ENCODE data around the gene PODNL1.
A peak's percentile ranks its signal among the peaks of the same experiment; 100 is the strongest.
"Not testable (repeated sequence)": the region's sequence is repeated elsewhere in the genome, so short reads cannot be mapped to it uniquely, and the experiment has no call there.

PODNL1 gene

GRCh38 chr19:13972368-13973155, 34.3 kb upstream of the PODNL1 start:
- DNase-seq (ENCODE audit: low spot score), result no peak

GRCh38 chr19:13971868-13972267, 33.7 kb upstream of the PODNL1 start:
- not testable (repeated sequence) for DNase-seq (ENCODE audit: low spot score)

GRCh38 chr19:13969897-13970296, 31.7 kb upstream of the PODNL1 start:
- DNase-seq (ENCODE audit: low spot score), result no peak

GRCh38 chr19:13968999-13969398, 30.8 kb upstream of the PODNL1 start:
- no peak for DNase-seq (ENCODE audit: low spot score)

GRCh38 chr19:13968383-13968935, 30.2 kb upstream of the PODNL1 start:
- no peak for DNase-seq (ENCODE audit: low spot score)

GRCh38 chr19:13967206-13967605, 29.0 kb upstream of the PODNL1 start:
- DNase-seq (ENCODE audit: low spot score), result not testable (repeated sequence)

- no peak for DNase-seq (ENCODE audit: low spot score)
These were observed 28.5 kb upstream of the PODNL1 start for GRCh38 chr19:13966684-13967128.

GRCh38 chr19:13965926-13966683, 27.9 kb upstream of the PODNL1 start:
- DNase-seq (ENCODE audit: low spot score), result no peak

- no peak for DNase-seq (ENCODE audit: low spot score)
These were observed 27.2 kb upstream of the PODNL1 start for GRCh38 chr19:13965377-13965896.

- no peak for DNase-seq (ENCODE audit: low spot score)
These were observed 26.6 kb upstream of the PODNL1 start for GRCh38 chr19:13964776-13965175.

- no peak for DNase-seq (ENCODE audit: low spot score)
These were observed 25.4 kb upstream of the PODNL1 start for GRCh38 chr19:13963603-13964105.

- DNase-seq (ENCODE audit: low spot score), result no peak
These were observed 24.7 kb upstream of the PODNL1 start for GRCh38 chr19:13962699-13963602.

GRCh38 chr19:13961826-13962698, 23.8 kb upstream of the PODNL1 start:
- DNase-seq (ENCODE audit: low spot score), result no peak

- no peak for DNase-seq (ENCODE audit: low spot score)
These were observed 22.9 kb upstream of the PODNL1 start for GRCh38 chr19:13960863-13961784.

GRCh38 chr19:13959962-13960862, 22.0 kb upstream of the PODNL1 start:
- peak; percentile 71 for DNase-seq (ENCODE audit: low spot score)

GRCh38 chr19:13959141-13959961, 21.1 kb upstream of the PODNL1 start:
- no peak for DNase-seq (ENCODE audit: low spot score)

- no peak for DNase-seq (ENCODE audit: low spot score)
These were observed 19.8 kb upstream of the PODNL1 start for GRCh38 chr19:13958043-13958442.
